IMR-90 (cell line): ENCODE measurements around the gene FBXO30. TPM values are rescaled to one million over a fixed set of nuclear protein-coding genes. Genes with fewer than 3 reads are reported as not detected.

Experiments used
- ATAC-seq: fragments of 200-7000 bp; cut with Tn5 transposase; 2 replicates; pipeline ENCODE4 v1.9.1; 2020; ENCODE audit warnings: low read depth, mild to moderate bottlenecking, moderate library complexity
- BruUV-seq: library from RNA; stranded (reverse); fragments of 400-500 nt; replicated peaks from 2 replicates; lab custom pipeline; 2021; lab: Mats Ljungman, UMichigan
- CTCF ChIA-PET: fragments of 300-600 bp; formaldehyde crosslinking; extraction: SDS; loops from one replicate; lab custom pipeline; 2021; ENCODE audit warnings: antibody characterized with exemption; lab: Yijun Ruan, JAX
- POLR2A ChIA-PET: fragments of 300-600 bp; sonication (Branson Sonifier 250); formaldehyde crosslinking; loops from one replicate; lab custom pipeline; 2022; ENCODE audit warnings: antibody characterized with exemption; ENCODE audit not compliant: unreplicated experiment; lab: Charles Lee
- DNase-seq: peaks from one replicate; pipeline ENCODE4 v3.0.0; 2013
- H2AFZ ChIP-seq: replicated peaks from 2 replicates; pipeline ENCODE3; 2013; ENCODE audit warnings: low read length, mild to moderate bottlenecking; ENCODE audit not compliant: poor library complexity
- H2AK5ac ChIP-seq: 2 replicates; pipeline ENCODE4 v1.6.1; 2013; ENCODE audit warnings: low read depth, low read length, inconsistent platforms
- H2AK9ac ChIP-seq: replicated peaks from 2 replicates; pipeline ENCODE3; 2013; ENCODE audit warnings: mild to moderate bottlenecking, low read depth, low read length, moderate library complexity; ENCODE audit not compliant: poor library complexity
- H2BK120ac ChIP-seq: 2 replicates; pipeline ENCODE4 v1.6.1; 2013; ENCODE audit warnings: low read depth, low read length, inconsistent platforms
- H2BK15ac ChIP-seq: 3 replicates; pipeline ENCODE4 v1.6.1; 2013; ENCODE audit warnings: low read depth, low read length, inconsistent platforms
- H2BK20ac ChIP-seq: 2 replicates; pipeline ENCODE4 v1.6.1; 2013; ENCODE audit warnings: low read depth, mild to moderate bottlenecking, inconsistent platforms, low read length, moderate library complexity
- H2BK5ac ChIP-seq: 2 replicates; pipeline ENCODE4 v1.6.1; 2013; ENCODE audit warnings: mild to moderate bottlenecking, low read depth, low read length, inconsistent platforms; ENCODE audit not compliant: poor library complexity, severe bottlenecking
- H3K14ac ChIP-seq: replicated peaks from 2 replicates; pipeline ENCODE4 v1.6.1; 2013; ENCODE audit warnings: low read depth, low read length, inconsistent platforms
- H3K18ac ChIP-seq: 2 replicates; pipeline ENCODE4 v1.6.1; 2013; ENCODE audit warnings: low read depth, low read length, control low read depth
- H3K23ac ChIP-seq: 2 replicates; pipeline ENCODE4 v1.6.1; 2013; ENCODE audit warnings: low read depth, low read length, inconsistent platforms
- H3K27ac ChIP-seq: 2 replicates; pipeline ENCODE4 v1.5.1; 2013; ENCODE audit warnings: mild to moderate bottlenecking, control low read depth, low read length; ENCODE audit not compliant: insufficient read depth
- H3K27me3 ChIP-seq: 2 replicates; pipeline ENCODE4 v1.6.1; 2013; ENCODE audit warnings: low read length; ENCODE audit not compliant: control insufficient read depth, insufficient read depth
- H3K36me3 ChIP-seq: 2 replicates; pipeline ENCODE4 v1.6.1; 2013; ENCODE audit warnings: low read length, mixed read lengths; ENCODE audit not compliant: control insufficient read depth, insufficient read depth
- H3K4ac ChIP-seq: 2 replicates; pipeline ENCODE4 v1.6.1; 2013; ENCODE audit warnings: low read depth, low read length, inconsistent platforms
- H3K4me1 ChIP-seq: 2 replicates; pipeline ENCODE4 v1.6.1; 2013; ENCODE audit warnings: low read length, mixed read lengths; ENCODE audit not compliant: control insufficient read depth, insufficient read depth
- H3K4me2 ChIP-seq: 2 replicates; pipeline ENCODE4 v1.6.1; 2013; ENCODE audit warnings: low read depth, mild to moderate bottlenecking, control low read depth, low read length, moderate library complexity
- H3K4me3 ChIP-seq: 2 replicates; pipeline ENCODE4 v1.5.1; 2013; ENCODE audit warnings: low read depth, mild to moderate bottlenecking, control low read depth, low read length, moderate library complexity; ENCODE audit not compliant: insufficient read depth
- H3K56ac ChIP-seq: 2 replicates; pipeline ENCODE4 v1.6.1; 2013; ENCODE audit warnings: low read length, inconsistent platforms; ENCODE audit not compliant: insufficient read depth; ENCODE audit errors: extremely low read depth
- H3K79me1 ChIP-seq, 2 experiments: 2 replicates each; pipeline ENCODE4 v1.6.1; 2013; ENCODE audit warnings: low read length in 2 of 2, inconsistent platforms in 1 of 2, low read depth in 1 of 2
- H3K9ac ChIP-seq: 2 replicates; pipeline ENCODE4 v1.6.1; 2013; ENCODE audit warnings: low read depth, low read length, control low read depth
- H3K9me1 ChIP-seq: 2 replicates; pipeline ENCODE4 v1.6.1; 2013; ENCODE audit warnings: low read length, inconsistent platforms; ENCODE audit not compliant: insufficient read depth
- H3K9me3 ChIP-seq: 2 replicates; pipeline ENCODE4 v1.6.1; 2013; ENCODE audit warnings: low read length; ENCODE audit not compliant: control insufficient read depth, insufficient read depth
- H4K20me1 ChIP-seq: 2 replicates; pipeline ENCODE4 v1.6.1; 2013; ENCODE audit warnings: low read length, inconsistent platforms; ENCODE audit not compliant: insufficient read depth
- H4K5ac ChIP-seq: 2 replicates; pipeline ENCODE4 v1.6.1; 2013; ENCODE audit warnings: mild to moderate bottlenecking, low read depth, low read length, control low read depth
- H4K8ac ChIP-seq, 2 experiments: 2 replicates each; pipeline ENCODE4 v1.6.1; 2013; ENCODE audit warnings: low read depth in 2 of 2, low read length in 2 of 2, control low read depth in 1 of 2, inconsistent platforms in 1 of 2
- H4K91ac ChIP-seq: 2 replicates; pipeline ENCODE4 v1.6.1; 2013; ENCODE audit warnings: low read depth, low read length, inconsistent platforms; ENCODE audit not compliant: insufficient read depth
- BHLHE40 ChIP-seq: fragments of 150-350 bp; IDR thresholded peaks from 2 replicates; pipeline ENCODE4 v1.6.1; 2016; ENCODE audit warnings: mild to moderate bottlenecking, low read depth, low read length
- CEBPB ChIP-seq: IDR thresholded peaks from 2 replicates; pipeline ENCODE4 v1.6.1; 2012; ENCODE audit warnings: low read depth, low read length, improper control_type of control experiment
- CHD1 ChIP-seq: IDR thresholded peaks from 2 replicates; pipeline ENCODE4 v1.6.1; 2012; ENCODE audit warnings: low read depth, low read length, improper control_type of control experiment
- CTCF ChIP-seq: conservative IDR thresholded peaks from 2 replicates; pipeline ENCODE4 v1.5.1; 2012; ENCODE audit warnings: mild to moderate bottlenecking, low read depth, low read length, improper control_type of control experiment
- ELK1 ChIP-seq: fragments of 150-350 bp; IDR thresholded peaks from 2 replicates; pipeline ENCODE4 v1.6.1; 2016; ENCODE audit warnings: low read depth, mild to moderate bottlenecking, low read length, moderate library complexity, borderline replicate concordance
- FOS ChIP-seq: fragments of 150-350 bp; IDR thresholded peaks from 2 replicates; pipeline ENCODE4 v1.6.1; 2016; ENCODE audit warnings: low read depth, low read length
- MAFK ChIP-seq: IDR thresholded peaks from 2 replicates; pipeline ENCODE4 v1.6.1; 2012; ENCODE audit warnings: low read depth, low read length, improper control_type of control experiment
- MAZ ChIP-seq: IDR thresholded peaks from 2 replicates; pipeline ENCODE4 v1.6.1; 2012; ENCODE audit warnings: low read depth, mild to moderate bottlenecking, low read length, improper control_type of control experiment, moderate library complexity, borderline replicate concordance
- MXI1 ChIP-seq: IDR thresholded peaks from 2 replicates; pipeline ENCODE4 v1.6.1; 2012; ENCODE audit warnings: low read depth, mild to moderate bottlenecking, low read length, moderate library complexity, borderline replicate concordance
- NFE2L2 ChIP-seq: fragments of 150-350 bp; IDR thresholded peaks from 2 replicates; pipeline ENCODE4 v1.6.1; 2016; ENCODE audit warnings: low read depth, mild to moderate bottlenecking, low read length
- POLR2A ChIP-seq: IDR thresholded peaks from 2 replicates; pipeline ENCODE4 v1.6.1; 2012; ENCODE audit warnings: mild to moderate bottlenecking, low read depth, low read length
- RAD21 ChIP-seq: IDR thresholded peaks from 2 replicates; pipeline ENCODE4 v1.6.1; 2012; ENCODE audit warnings: low read length, improper control_type of control experiment
- RCOR1 ChIP-seq: IDR thresholded peaks from 2 replicates; pipeline ENCODE4 v1.6.1; 2012; ENCODE audit warnings: mild to moderate bottlenecking, low read length, improper control_type of control experiment; ENCODE audit not compliant: insufficient replicate concordance
- RFX5 ChIP-seq: IDR thresholded peaks from 2 replicates; pipeline ENCODE4 v1.8.0; 2012; ENCODE audit warnings: low read depth, mild to moderate bottlenecking, low read length, moderate library complexity
- SMC3 ChIP-seq: fragments of 150-350 bp; IDR thresholded peaks from 2 replicates; pipeline ENCODE4 v1.6.1; 2016; ENCODE audit warnings: low read depth, mild to moderate bottlenecking, antibody characterized with exemption, low read length, moderate library complexity
- WGBS, 2 experiments: methylation state at CpG; one replicate each; pipeline versions ENCODE4 v1.1.5 to v1.1.7; 2013; ENCODE audit warnings: missing lambda C conversion rate in 2 of 2; ENCODE audit not compliant: insufficient read length in 1 of 2; ENCODE audit errors: extremely low coverage in 2 of 2; 5-methylcytosine and 5-hydroxymethylcytosine counted together
- dilution Hi-C: fragments of 300-500 bp; cut with HindIII; formaldehyde crosslinking; loops from one replicate; pipeline ENCODE4 v1.14.3; 2018; ENCODE audit warnings: low sequenced_read_pairs; ENCODE audit not compliant: unreplicated experiment
- in situ Hi-C: fragments of 300-500 bp; cut with MboI; formaldehyde crosslinking; loops from 3 replicates; pipeline ENCODE4 v1.14.3; 2019; ENCODE audit warnings: low sequenced_read_pairs, inconsistent platforms, mixed read lengths
- intact Hi-C: fragments of 100-400 bp; cut with micrococcal nuclease; formaldehyde crosslinking; loops from 2 replicates; pipeline ENCODE4 v1.10.0; 2022
- polyA plus RNA-seq, 3 experiments: library from polyadenylated mRNA; depleted of rRNA; stranded (reverse); fragments of >200 nt; gene quantifications; 2 replicates each; pipeline ENCODE4 v1.2.3, GENCODE V29; 2012; ENCODE audit warnings: low replicate concordance in 1 of 3
- total RNA-seq: library from RNA; depleted of rRNA; stranded (reverse); fragments of >200 nt; gene quantifications from 2 replicates; pipeline ENCODE4 v1.2.3, GENCODE V29; 2012

Gene FBXO30
- total and polyA plus RNA-seq, 2 of the 4 experiments (the other 2 are of a cell fraction) = 3.1 to 9.3 TPM

- Histone ChIP-seq H3K18ac (no peak overlapping the region), H2BK15ac (no peak overlapping the region), H2BK20ac (no peak overlapping the region), H3K9me1 (peaks cover 5% of the 10 kb centered on the region), H2BK5ac (no peak overlapping the region), H3K9ac (no peak overlapping the region), H2AK5ac (no peak overlapping the region), H3K23ac (no peak overlapping the region), H3K4ac (no peak overlapping the region), H4K20me1 (peaks cover 31% of the 10 kb centered on the region), H3K56ac (no peak overlapping the region), H3K4me1 (peaks cover 7% of the 10 kb centered on the region), H2AFZ (no peak overlapping the region), H3K36me3 (peaks cover 1% of the 10 kb centered on the region; the same call in 1 of the 2 replicates), H3K27ac (no peak overlapping the region), H3K4me3 (no peak overlapping the region), H4K91ac (no peak overlapping the region), H2AK9ac (no peak overlapping the region), H2BK120ac (no peak overlapping the region), H3K27me3 (no peaks in the 10 kb centered on the region), H4K8ac (no peak overlapping the region), H4K5ac (no peak overlapping the region), H3K4me2 (peak overlapping the region; percentile 55; the same call in 1 of the 2 replicates), H3K14ac (no peak overlapping the region), H3K9me3 (no peaks in the 10 kb centered on the region), H3K79me1 (peaks cover 11 to 51% of the 10 kb centered on the region in 2 experiments)
- DNase-seq (no peak), ATAC-seq (no peak)
- intact Hi-C loops = loop anchor here (2.0 to 10.0 kb wide), 2 partner anchors 79 to 733 kb away; partner anchors contain the start of gene RAB32
- dilution Hi-C loops = no loop called here
- ChIA-PET POLR2A (no interaction called here), CTCF (interaction anchor here (0.6 kb wide), 1 partner anchor 1002 kb away, joined by 3 read pairs; no protein-coding TSS in a partner anchor)
- no CpG with 5 or more reads among the region's 1 CpG for WGBS, 2 experiments
- in situ Hi-C loops = loop anchor here (5.0 kb wide), 1 partner anchor 74 kb away; the partner anchor contains the start of gene EPM2A
- TF ChIP-seq ELK1 (no peak), MAFK (no peak), RCOR1 (no peak), RFX5 (no peak), RAD21 (no peak), BHLHE40 (no peak), CTCF (no peak), CEBPB (no peak), MXI1 (no peak), MAZ (no peak), NFE2L2 (no peak), FOS (no peak), SMC3 (no peak), POLR2A (no peak), CHD1 (no peak)
- BruUV-seq = no TSS peak
Measured at GRCh38 chr6:145811741-145812140, 2.9 kb downstream of the FBXO30 start.
